ENCODE measurements around the gene TSPAN17.

Gene TSPAN17

DNA sequence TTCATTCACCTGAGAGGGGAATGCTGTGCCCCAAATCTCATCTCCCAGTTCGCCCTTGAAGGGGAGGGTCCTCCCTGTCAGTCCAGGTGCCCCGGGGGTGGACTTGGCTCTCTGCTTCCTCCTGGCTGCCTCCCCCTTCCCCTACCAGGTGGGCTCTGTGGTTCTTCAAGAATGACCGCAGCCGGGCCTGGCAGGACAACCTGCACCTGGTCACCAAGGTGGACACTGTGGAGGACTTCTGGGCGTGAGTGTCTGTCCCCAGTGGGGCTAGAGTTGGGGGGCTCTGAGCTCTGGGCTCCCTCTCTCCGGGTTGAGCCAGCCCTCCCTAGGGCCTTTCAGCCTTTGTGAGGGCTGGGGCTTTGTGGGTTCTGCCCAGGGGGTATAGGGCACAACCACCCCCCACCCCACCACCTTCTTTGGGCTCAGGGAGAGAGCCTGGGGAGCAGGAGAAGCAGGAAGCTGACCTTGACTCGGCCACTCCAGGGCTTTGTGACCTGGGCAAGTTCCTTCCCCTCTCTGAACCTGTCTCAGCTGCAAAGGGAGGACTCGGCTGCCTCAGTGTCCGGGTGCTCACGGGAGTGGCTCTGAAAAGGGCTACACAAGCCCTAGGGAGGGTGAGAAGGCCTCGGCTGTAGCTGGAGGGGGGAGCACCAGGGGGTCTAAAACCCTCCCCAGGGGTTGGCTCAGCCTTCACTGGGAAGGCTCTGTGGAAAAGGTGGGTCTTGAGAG is 3.6 kb upstream of the TSPAN17 start:
- no peak for DNase-seq

GRCh38 chr5:176644294-176644693 is 3.0 kb upstream of the TSPAN17 start:
- no peak for DNase-seq

DNA sequence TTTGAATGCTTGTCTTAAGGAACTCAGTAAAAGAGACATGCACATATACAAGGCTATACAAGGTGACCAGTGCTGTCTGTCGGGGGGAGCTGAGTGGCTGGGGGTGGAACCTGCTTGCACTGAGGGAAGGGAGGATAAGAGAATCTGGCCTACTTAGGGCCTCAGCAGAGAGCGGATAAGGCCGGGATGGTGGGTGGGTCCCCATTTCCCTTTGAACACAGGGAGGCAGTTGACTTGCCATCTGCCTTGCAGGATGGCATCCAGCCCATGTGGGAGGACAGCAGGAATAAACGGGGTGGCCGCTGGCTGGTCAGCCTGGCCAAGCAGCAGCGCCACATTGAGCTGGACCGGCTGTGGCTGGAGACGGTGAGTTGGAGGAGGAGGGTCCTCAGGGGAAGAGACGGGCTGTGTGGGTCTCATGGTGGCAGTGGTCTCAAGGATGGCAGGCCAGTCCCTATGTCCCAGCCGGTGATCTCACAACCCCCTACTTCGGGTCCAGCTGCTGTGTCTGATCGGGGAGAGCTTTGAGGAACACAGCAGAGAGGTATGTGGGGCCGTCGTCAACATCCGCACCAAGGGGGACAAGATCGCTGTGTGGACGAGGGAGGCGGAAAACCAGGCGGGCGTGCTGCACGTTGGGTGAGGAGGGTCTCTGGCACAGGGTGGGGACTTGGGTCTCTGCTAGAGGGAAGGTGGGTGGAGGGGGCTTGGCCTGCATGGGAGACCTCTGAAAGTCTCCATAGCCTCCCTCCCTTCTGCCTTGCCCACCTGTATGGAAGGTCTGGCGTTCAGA is 2.2 kb upstream of the TSPAN17 start:
- DNase-seq = no peak

- no peak for DNase-seq
These were observed 1.1 kb upstream of the TSPAN17 start for GRCh38 chr5:176646049-176646706.

DNA sequence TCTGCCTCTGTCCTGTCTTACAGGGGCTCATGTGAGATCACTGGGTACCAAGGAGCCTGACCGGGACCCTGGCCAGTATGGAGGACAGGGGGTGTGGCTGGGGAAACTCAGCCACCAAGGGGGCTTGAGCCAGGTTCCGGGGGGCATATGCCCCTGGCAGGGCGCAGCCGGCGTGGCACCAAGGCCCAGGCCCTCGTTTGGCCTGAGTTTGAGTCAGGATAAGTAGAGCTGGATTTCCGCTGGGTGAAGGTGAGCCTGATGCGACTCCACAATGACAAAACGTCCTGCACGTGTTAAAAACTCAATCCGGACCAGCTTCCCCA is 616 bp upstream of the TSPAN17 start:
- no peak for DNase-seq

DNA sequence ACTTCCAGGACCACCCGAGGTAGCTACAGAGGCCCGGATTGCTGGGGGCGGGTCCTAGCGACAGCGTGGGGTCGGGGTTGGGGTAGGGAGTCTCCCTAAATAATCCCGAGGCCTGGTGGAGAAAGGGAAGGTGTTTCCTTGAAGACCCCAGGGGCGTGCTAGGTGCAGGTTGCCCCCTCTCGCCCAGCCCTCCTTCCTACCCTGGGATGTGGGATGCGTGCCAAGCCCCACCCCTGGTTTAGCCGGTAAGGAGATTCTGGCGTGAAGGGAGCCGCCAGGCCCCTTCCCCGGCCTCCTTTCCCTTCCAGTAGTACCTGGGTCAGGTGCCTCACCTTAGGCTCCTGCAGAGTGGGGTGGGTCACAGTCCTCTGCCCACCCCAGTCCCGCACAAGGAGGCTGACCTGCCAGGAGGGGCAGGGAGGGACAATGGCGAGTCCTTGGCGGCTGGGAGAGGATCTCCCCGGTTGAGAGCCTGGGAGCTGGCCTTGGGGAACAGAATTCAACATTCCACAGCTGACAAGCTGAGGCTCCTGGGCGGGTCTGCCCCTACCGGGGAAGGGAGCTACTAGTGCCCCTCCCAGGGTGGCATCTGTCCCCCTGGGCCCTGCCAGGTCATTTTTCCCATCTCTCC is 674 bp downstream of the TSPAN17 start:
- no peak for DNase-seq

GRCh38 chr5:176648474-176649194 is 1.4 kb downstream of the TSPAN17 start:
- no peak for DNase-seq

GRCh38 chr5:176650354-176650884 is 3.1 kb downstream of the TSPAN17 start:
- no peak for DNase-seq

DNA sequence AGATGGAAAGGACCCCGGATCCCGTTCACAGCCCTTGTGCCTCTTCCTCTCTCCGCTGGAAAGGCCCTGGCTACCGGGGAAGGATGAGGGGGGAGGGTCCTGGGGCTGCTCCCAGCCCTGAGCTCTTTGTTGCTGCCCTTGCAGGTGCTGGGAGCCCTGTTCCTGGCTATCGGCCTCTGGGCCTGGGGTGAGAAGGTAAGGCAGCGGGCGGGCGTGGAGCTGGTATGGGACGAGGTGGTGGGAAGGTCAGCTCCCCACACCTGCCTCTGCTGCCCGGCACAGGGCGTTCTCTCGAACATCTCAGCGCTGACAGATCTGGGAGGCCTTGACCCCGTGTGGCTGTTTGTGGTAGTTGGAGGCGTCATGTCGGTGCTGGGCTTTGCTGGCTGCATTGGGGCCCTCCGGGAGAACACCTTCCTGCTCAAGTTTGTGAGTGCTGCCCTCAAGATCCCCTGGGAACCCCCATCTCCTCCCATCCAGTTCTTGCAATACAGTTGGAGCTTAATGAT is 4.2 kb downstream of the TSPAN17 start:
- no peak for DNase-seq

DNA sequence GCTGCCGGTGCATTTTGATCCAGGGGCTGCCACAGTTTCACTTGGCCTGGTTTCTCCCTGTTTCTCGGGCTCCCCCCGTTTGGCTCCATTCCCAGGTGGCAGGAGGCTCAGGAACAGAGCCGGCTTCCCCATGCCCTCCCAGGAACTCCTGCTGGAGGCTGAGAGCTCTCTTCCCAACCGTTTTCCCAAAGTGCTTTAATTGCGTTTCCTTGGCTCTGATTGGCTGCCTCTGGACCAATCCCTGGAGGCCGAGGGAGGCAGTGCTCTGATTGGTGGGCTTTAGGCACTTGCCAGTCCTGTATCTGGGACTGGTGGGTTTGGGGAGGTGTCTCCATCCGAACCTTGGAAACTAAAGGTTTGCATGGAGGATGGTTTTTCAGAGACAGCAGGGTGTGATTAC is 4.9 kb downstream of the TSPAN17 start:
- DNase-seq = no peak

- no peak for DNase-seq
These were observed 6.4 kb downstream of the TSPAN17 start for GRCh38 chr5:176653401-176654385.

DNA sequence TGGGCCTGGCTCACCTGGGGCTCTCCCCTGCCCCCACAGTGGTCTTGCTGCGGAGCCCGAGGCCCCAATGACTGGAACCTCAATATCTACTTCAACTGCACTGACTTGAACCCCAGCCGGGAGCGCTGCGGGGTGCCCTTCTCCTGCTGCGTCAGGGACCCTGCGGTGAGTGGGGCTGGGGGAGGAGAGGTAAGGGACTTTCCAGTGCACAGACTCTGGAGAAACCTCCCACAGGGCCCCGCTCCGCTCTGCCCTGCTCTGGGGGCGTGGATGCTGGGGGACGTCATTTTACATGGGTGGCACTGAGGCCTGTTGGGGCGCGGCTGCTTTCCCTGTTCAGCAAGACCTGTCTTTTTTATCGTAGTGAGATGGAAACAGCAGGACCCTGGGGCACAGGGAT is 7.6 kb downstream of the TSPAN17 start:
- DNase-seq = no peak

DNA sequence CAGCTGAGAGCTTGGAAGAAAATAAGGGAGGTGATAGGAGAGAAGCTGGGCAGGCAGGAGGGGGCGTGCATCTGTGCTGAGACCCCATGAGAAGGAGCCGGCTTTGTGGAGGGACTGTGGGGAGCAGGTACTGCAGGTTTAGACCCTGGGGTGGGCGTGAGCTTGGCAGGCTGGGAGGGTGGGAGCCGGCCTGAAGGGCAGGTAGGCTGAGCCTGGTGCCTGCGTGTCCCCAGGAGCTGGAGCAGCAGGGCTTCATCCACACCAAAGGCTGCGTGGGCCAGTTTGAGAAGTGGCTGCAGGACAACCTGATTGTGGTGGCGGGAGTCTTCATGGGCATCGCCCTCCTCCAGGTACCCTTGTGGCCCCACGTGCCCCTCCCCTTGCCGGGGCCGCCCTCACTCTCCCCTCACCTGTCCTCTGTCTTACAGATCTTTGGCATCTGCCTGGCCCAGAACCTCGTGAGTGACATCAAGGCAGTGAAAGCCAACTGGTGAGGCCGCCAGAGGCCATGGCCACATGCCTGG is 9.2 kb downstream of the TSPAN17 start:
- no peak for DNase-seq

DNA sequence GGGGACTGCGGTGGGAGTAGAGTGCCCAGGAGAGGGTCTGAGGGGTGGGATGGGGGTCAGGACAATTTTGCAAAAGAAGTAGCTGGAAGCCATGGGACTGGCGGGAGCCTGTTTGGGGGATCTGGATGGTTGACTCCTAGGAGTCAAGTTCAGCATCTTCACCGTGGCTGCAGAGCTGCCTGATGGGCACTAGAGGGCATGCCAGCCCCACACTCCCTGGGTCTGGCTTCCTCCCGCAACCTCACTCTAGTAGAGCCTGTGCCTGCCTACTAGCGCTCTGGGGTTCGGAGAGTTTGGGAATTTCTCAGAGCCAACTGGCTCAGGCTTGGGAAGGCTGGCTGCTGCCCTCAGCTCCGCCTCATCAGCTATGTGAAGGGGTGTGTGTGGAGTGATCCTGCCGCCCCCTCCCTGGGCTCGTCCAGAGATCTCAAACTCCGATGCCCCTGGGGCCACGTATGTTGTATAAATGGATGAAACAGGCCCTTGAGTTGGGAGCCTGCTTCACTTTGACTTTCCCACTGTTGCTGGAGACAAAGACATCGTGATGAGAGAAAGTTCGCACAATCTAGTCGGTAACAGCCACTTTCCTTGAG is 10.8 kb downstream of the TSPAN17 start:
- peak; percentile 11 for DNase-seq

DNA sequence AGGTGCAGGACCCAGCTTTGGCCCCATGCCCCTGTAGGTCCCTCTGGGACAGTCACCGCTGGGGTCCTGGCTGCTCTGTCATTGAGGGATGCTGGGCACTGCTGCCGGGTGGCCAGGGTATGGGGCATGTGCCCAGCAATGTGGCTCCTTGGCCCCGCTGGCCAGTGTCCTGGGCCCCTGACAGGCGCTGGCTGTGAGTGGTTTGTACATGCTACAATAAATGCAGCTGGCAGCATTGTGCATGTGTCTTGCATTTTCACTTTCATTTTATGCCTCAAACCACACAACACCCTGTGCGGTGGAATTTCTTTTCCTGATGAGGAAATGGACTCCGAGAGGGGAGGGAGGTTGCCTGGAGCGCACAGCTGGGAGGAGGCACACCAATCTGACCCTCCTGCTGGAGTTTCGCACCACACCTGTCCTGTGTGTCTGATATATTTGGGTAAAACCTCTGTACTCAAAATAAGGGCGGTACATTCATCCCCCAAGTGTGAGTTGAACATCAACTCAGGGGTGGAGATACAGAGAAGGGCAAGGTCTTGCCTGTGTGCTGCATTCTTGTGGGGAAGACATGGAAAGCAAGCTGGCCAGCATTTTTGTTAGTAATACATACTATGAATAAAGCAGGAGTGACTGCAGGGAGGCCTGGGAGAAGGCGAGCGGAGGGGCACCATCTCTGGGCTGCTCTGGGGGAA is 11.7 kb downstream of the TSPAN17 start:
- no peak for DNase-seq

- DNase-seq = no peak
These were observed 12.2 kb downstream of the TSPAN17 start for GRCh38 chr5:176659512-176659839.

DNA sequence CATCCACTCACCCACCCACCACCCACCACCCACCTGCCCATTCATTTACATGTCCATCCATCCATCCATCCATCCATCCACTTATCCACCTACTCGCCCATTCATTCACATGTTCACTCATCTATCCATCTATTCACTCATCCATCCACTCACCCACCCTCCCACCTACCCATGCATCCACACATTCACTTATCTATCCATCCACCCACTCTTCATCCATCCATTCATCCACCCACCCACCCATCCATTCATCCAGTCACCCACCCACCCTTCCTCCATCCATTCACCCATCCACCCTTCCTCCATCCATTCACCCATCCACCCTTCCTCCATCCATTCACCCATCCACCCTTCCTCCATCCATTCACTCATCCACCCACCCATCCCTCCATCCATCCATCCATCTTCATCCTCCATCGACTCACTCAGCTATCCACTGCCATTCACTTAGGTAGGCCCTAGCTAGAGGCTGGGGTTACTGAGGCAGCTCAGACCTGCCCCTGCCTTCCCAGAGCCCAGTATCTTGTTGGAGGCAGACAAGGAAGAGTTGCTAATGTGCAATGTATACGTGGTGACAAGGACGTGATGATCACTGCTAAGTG is 12.7 kb downstream of the TSPAN17 start:
- DNase-seq = no peak

DNA sequence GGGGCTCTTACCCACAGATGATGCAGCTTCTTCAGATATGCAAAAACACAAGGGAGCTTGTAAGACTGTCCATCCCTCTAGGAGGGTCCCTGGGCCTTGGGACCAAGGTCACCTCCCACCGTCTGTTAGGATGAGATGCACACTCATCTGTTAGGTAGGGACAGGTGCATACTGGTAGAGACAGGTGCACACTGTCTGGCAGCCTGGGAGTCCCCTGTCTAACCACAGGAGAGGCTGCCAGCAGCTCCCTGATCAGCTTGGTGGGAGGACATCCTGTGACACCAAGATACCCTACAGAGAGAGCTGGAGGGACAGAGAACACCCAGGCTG is 13.2 kb downstream of the TSPAN17 start:
- DNase-seq = no peak

DNA sequence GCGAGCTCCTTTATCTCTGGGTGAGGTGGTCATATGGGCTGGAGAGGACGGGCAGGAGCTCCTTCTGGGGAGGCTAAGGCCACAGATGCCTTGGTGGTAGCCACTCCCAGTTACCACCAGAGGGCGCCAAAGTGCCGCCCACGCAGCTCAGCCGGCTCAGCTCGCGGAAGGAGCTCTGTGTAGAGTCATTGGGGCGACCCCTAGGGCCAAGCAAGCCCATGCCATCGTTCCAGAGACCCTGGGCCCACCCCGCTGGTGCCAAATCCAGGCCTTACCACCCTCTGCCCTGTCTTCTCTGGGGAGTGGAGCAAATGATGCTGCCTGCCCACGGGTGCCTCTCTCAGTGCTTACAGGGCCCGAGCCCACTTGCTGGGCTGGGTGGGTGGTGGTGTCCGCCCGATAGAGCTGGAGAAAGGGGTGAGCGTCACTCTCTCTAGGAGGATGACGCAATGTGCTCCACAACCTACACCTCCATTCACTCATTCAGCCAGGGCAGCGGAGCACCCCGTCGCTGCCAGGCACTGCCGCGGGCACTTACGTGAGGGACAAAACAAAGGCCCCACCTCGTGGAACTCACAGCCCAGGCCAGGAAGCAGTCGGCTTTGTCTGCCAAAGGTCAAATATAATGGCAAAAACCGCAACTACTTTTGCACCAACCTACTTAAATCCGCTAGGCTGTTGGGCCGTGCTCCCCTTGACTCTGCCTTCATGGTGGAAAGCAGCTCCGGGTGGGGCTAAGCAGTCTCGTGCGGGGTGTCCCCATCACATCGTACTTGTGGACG is 13.8 kb downstream of the TSPAN17 start:
- DNase-seq = peak; percentile 50

Measured in NCI-H1436 (cell line).